ENCODE data around the gene SMAD7.

The SMAD7 gene

DNA sequence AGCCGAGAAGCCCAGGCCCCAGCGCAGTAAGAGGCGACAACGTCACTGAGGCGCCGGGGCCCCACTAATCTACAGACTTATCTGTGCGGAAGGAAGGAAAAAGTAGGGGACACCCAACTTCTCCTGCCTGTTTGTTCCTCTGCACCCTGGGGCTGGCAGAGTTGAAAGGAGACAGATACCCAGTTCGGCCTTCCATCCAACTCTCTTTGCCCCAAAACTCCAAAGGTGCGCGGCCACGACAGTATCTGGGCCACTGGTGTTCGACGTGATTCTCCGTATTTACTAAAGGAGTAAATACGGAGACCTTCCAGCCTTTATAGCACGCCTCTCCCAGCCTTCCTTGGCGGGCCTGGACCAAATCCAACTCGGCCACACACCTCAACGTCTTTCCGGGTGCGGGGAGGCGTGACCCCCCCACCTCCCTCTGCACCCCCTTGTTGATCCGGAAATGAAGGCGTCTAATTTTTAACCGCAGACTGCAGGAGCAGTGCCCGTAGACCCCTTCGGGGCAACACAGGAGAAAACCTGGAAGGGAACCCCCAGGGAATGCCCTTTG, 1.6 kb downstream of the SMAD7 start:
- no peak for DNase-seq (ENCODE audit: low read depth, low spot score)

DNA sequence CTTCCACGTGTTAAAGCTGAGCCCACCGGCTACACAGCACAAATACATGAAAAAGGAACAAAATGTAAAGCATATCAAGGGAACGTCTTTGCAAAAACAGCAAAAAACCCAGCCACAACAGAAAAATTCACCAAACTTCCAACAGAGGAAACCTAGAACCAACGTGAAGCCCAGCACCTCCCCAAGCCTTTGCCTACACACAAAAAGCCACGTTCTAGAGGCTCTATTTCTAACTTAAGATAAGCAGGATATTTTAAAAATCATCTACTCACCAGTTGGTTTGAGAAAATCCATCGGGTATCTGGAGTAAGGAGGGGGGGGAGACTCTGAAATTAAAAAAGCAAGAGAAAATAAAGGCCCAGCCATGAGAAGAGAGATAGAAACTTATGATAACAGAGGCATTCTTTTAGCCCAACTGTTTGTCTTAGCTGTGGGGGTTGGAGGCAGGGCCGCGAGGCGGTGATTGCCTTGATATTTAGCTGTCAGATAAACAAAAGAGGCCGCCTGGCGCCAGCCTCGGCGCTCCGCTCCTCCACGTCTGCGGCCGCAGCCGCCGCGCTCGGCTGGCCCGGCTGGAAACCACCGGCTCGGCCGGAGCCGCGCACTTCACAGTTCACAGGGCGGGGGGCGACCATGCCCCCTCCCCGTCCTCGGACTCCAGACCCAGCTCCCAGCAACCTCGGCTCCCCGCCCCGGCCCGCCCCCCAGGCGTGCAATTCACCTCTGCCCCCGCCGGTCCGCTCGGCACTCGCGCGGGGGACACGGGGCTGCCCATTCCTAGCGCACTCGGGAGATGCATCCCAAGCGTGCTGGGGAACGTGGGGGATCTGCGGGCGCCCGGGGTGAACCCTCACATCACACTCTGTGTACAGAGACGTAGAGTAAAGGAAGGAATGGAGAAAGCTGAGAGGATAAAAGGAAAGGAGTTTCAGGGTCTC, 2.4 kb downstream of the SMAD7 start:
- DNase-seq (ENCODE audit: low read depth, low spot score), result no peak
- H3K27ac ChIP-seq, result peak overlapping the region; percentile 99

More for the DNA sequence above, 1.6 kb downstream of the SMAD7 start:
- H3K27ac ChIP-seq, result peak overlapping the region; percentile 99

DNA sequence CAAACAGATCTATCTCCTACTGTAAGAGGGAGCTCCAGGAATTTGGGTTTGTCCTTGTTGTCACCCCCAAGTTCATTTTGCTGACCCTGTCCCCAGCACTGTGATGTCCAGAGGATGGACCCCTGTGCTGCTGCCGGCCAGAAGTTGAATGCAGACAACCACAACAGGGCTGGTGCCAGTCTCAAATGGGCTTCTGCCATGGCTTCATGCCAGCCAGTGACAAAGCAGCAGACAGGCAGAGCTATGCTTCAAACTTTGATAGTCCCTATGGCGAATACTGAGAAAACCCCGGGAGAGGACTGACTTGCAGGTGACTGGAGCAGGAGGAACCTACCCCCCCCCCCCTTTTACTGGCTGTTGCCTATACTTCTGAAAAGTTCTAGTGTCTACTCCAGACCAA, 3.2 kb downstream of the SMAD7 start:
- no peak for DNase-seq (ENCODE audit: low read depth, low spot score)
- peak overlapping the region; percentile 99 for H3K27ac ChIP-seq

DNA sequence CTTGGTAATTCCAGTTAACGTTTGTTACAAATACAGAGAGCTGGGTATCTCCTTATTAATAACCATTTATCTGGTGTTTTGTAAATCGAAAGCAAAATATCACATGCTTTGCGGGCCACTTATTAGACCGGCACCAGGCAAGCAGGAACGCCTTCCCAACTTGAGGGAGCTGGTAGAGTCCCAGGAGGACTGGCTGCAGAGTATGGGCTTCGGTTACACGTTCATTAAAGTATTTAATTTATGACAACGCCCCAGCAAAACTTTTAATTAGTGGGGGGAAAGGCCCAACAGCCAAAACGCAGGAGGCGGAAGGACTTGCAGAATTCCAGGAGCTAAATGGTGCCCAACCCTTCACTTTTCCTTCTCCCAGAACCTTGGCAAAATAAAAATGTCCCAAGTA, 3.7 kb downstream of the SMAD7 start:
- peak overlapping the region; percentile 99 for H3K27ac ChIP-seq
- DNase-seq (ENCODE audit: low read depth, low spot score), result no peak

- no peak for DNase-seq (ENCODE audit: low read depth, low spot score)
- peak overlapping the region; percentile 99 for H3K27ac ChIP-seq
These were observed 4.4 kb downstream of the SMAD7 start for GRCh38 chr18:48946329-48946835.

DNA sequence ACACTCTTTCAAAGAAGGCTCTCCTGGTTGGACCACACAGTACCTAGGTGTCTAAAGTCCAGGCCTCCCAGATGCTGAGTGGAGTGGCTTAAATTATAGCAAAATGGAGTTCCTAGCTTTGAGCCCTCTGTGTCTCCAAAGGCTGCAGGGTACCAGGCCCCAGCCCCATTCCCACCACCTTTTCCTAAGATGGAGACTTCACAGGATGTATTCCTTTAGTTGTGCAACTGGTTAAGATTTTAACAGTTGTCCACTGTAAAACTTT, 4.9 kb downstream of the SMAD7 start:
- no peak for DNase-seq (ENCODE audit: low read depth, low spot score)
- peak overlapping the region; percentile 99 for H3K27ac ChIP-seq

GRCh38 chr18:48944634-48945033, 6.1 kb downstream of the SMAD7 start:
- DNase-seq (ENCODE audit: low read depth, low spot score), result no peak
- peak overlapping the region; percentile 99 for H3K27ac ChIP-seq

DNA sequence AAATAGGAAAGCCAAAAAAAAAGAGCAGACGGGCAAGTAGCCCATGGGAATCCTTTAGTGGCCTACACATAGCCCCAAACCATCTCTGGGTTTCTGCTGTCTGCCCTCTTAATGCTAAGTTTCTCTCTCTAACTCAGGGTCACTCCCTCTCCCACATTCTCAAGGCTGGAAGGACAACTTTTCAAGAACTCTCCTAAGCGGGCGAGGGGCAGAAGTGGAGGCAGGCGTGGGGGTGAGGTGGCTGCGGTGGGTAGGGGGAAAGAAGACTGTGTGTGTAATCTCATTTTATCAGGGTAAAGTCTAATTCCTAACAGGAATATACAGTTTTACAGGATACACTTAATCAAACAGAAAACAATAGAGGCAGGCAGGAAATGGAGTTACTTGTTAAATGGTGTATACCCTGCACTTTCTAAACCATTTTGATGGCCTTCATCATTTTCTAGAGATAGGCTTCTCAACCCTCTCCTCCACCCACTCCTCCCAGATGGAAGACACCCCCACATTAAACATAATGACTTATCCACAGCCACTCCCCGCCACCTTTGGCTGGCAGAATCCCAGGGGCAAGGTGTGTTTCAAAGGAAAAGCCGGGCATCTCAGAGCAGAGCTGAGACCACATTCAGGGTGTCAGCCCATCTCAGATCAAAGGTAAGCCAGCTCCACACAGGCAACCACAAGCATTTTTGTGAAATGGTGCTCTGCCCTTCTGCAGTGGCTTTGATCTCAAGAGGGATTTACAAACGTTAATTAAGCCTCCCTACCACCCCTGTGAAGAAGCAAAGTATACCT, 6.8 kb downstream of the SMAD7 start:
- no peak for DNase-seq (ENCODE audit: low read depth, low spot score)
- H3K27ac ChIP-seq, result peak overlapping the region; percentile 99

- H3K27ac ChIP-seq, result peak overlapping the region; percentile 99
- DNase-seq (ENCODE audit: low read depth, low spot score), result no peak
These were observed 7.4 kb downstream of the SMAD7 start for GRCh38 chr18:48943333-48943732.

- H3K27ac ChIP-seq, result peak overlapping the region; percentile 99
- DNase-seq (ENCODE audit: low read depth, low spot score), result peak; percentile 82
These were observed 8.1 kb downstream of the SMAD7 start for GRCh38 chr18:48942554-48943261.

DNA sequence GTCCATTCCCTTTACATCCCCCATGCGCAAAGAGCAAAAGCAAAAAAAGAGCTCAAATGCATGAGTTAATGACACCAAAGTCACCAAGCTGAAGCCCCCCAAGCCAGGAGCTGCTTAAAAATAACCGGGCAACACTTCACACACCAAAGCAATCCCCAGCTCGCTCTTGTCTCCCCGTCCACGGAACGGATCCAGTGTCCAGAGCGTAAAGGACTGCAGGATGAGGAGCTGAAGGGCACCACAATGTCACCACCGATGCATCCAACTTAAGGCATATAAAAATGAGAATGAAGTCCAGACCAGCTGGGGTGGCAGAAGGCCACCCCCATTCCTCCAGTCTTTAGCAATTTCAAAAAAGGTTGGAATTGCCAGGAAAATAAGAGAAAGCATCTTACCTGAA, 8.7 kb downstream of the SMAD7 start:
- peak overlapping the region; percentile 99 for H3K27ac ChIP-seq
- DNase-seq (ENCODE audit: low read depth, low spot score), result no peak

- H3K27ac ChIP-seq, result peak overlapping the region; percentile 99
- no peak for DNase-seq (ENCODE audit: low read depth, low spot score)
These were observed 9.1 kb downstream of the SMAD7 start for GRCh38 chr18:48941672-48942071.

DNA sequence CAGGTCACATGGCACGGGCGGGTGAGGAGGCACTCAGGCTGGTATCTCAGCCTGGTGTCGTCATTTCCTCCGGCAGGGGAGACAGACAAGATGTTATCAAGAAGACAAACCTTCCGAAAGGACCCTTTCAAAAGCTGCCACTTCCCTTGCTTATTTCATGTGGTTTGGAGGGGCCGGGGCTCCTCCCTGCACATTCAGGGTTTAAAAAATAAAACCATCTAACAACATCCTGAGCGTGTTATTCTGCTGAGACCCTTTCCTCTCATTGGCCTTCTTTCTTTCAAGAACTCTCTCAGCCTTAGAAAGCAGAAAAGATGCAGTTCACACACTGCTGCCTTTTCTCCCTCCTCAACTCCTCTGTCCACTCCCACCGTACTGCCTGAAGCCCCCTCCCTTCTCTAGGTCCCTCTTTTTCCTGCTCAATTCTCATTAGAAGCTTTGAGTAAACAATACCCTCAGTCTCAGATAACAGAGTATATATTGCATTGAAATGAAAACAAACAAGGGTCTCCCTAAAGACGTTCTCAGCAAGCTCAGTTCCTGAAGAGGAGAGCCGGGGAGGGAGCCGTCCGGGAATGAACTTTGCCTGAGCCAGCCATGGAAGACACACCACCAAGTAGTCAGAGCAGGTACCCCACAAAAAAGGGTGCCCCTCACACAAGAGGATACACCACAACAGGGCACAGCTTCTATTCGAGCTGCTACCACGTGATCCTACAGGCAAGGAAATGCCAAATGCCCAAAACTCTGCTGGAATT, 9.7 kb downstream of the SMAD7 start:
- DNase-seq (ENCODE audit: low read depth, low spot score), result no peak
- peak overlapping the region; percentile 99 for H3K27ac ChIP-seq

DNA sequence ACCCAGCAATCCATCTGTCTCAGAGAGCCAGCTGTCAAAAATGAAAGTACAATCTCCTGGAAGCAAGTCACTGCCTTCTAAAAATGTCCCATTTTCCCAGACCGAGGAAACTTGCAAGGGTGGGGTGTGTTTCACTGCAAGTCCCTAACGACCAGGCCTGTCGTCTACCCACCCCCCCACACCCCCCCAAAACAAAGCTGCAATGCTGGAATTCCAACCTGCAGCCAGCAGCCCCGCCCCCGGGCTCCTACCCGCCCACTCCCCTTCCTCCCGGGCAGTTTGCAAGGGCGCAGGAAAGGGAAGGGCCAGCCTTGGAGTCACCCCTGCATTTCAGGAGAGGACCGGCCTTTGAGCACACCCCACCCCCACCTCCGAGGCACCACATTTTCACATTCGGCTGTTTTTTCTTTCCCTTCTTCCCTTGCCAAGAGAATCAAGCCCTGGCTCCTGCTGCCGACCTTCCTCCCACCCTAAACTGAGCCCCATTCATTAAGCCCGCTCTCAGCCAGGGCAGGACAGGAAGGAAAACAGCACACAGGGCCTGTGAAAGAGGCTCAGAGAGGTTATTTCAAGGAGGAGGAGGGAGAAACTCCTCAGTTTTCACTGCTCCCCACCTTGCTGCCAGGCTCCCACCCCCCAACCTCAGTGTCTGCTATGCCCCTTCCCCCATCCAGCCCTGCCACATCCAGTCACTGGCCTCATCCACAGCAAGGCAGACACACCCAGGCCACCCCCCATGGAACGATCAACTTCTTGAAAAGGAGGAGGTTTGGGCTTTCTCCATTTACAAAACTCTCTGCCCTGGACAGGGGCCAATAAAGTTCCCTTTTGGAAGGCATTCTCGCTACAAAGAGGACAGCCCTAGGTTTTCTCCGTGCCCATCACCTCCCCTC, 11.3 kb downstream of the SMAD7 start:
- peak overlapping the region; percentile 99 for H3K27ac ChIP-seq
- no peak for DNase-seq (ENCODE audit: low read depth, low spot score)

DNA sequence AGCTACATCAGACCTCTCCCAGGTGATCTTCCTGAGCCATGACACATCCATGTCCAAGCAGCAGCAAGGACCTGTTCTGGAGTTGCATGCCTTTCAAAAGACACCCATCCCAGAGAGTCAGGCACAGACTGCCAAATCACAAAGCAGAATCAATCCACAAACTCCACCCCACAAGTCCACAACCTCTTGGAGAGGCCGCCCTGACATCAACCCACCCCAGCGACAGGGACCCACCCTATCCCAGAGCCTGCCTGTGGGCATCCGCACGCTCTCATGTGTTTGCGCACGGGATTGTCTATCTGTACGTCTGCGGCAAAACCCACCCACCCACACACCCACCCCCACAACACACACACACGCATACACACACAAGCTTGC, 11.9 kb downstream of the SMAD7 start:
- no peak for DNase-seq (ENCODE audit: low read depth, low spot score)
- peak overlapping the region; percentile 99 for H3K27ac ChIP-seq

- H3K27ac ChIP-seq, result peak overlapping the region; percentile 99
- DNase-seq (ENCODE audit: low read depth, low spot score), result no peak
These were observed 12.7 kb downstream of the SMAD7 start for GRCh38 chr18:48937869-48938750.

- DNase-seq (ENCODE audit: low read depth, low spot score), result no peak
- peak overlapping the region; percentile 99 for H3K27ac ChIP-seq
These were observed 15.4 kb downstream of the SMAD7 start for GRCh38 chr18:48935433-48935774.

All from epithelial cell of prostate (primary cell).